NB4 (cell line): ENCODE measurements around the gene KDM4C.

Source experiments
- DNase-seq: peaks from one replicate; pipeline ENCODE4 v3.0.0; 2010; ENCODE audit warnings: low read depth
- H3K4me3 ChIP-seq: one replicate; pipeline ENCODE4 v1.5.1; 2011; ENCODE audit warnings: mild to moderate bottlenecking, low read depth, low read length, moderate library complexity
- MYC ChIP-seq: IDR thresholded peaks from 2 replicates; pipeline ENCODE4 v1.6.1; 2011; ENCODE audit warnings: low read depth, low read length
- POLR2A ChIP-seq: IDR thresholded peaks from 2 replicates; pipeline ENCODE4 v1.6.1; 2011; ENCODE audit warnings: mild to moderate bottlenecking; ENCODE audit not compliant: insufficient read length; ENCODE audit errors: extremely low read depth
- TF ChIP-seq, protein P1 (sequence below): IDR thresholded peaks from one replicate; pipeline ENCODE4 v1.5.1; 2012; ENCODE audit warnings: low read depth, low read length
- TF ChIP-seq, protein P2 (sequence below): IDR thresholded peaks from 2 replicates; pipeline ENCODE4 v1.6.1; 2011; ENCODE audit warnings: low read depth, low read length

The KDM4C gene

DNA sequence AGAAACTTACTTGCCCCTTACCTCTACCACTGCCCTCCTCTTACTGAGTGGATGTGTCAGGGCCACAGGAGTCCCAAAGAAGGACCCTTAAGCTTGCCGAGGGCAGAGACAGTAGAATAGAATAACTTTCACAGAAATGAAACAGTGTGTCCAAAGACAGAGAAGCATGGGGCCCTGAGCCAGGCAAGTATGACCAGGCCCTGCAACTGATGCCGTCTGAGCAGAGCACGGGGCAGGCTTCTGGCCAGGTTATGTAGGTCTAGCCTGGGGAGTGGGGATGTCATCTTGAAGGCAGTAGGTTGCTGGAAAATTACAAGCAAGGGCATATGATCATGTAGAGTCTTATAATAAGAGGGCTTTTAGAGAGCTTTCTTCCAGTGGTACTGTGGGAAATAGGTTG is 415.4 kb downstream of the KDM4C start:
- no peak overlapping the region for H3K4me3 ChIP-seq
- no peak for TF ChIP-seq POLR2A
- TF ChIP-seq, protein P1, sequence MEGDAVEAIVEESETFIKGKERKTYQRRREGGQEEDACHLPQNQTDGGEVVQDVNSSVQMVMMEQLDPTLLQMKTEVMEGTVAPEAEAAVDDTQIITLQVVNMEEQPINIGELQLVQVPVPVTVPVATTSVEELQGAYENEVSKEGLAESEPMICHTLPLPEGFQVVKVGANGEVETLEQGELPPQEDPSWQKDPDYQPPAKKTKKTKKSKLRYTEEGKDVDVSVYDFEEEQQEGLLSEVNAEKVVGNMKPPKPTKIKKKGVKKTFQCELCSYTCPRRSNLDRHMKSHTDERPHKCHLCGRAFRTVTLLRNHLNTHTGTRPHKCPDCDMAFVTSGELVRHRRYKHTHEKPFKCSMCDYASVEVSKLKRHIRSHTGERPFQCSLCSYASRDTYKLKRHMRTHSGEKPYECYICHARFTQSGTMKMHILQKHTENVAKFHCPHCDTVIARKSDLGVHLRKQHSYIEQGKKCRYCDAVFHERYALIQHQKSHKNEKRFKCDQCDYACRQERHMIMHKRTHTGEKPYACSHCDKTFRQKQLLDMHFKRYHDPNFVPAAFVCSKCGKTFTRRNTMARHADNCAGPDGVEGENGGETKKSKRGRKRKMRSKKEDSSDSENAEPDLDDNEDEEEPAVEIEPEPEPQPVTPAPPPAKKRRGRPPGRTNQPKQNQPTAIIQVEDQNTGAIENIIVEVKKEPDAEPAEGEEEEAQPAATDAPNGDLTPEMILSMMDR, result no peak
- TF ChIP-seq, protein P2, sequence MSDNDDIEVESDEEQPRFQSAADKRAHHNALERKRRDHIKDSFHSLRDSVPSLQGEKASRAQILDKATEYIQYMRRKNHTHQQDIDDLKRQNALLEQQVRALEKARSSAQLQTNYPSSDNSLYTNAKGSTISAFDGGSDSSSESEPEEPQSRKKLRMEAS, result no peak
- TF ChIP-seq MYC, result no peak
- no peak for DNase-seq

DNA sequence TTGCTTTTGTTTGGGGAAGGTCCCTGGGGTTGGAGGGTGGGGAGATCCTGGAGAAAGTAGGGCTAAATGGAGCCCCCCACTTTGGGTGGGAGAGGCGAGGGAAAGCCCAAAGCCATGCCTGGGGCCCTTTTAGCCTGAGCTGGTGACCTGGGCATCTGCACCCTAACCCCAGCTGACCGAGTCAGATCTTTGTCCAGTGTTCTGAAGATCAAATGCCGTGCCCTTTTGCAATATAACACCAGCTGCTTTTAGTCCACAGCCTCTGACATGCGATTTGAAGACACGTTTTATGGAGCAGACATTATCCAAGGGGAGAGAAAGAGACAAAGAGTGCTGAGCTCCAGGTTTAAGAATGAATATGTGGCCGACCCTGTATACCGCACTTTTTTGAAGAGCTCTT is 416.5 kb downstream of the KDM4C start:
- no peak for DNase-seq
- H3K4me3 ChIP-seq, result no peak overlapping the region
- TF ChIP-seq MYC (no peak), POLR2A (no peak)
- TF ChIP-seq, protein P2, result no peak
- TF ChIP-seq, protein P1, result no peak

DNA sequence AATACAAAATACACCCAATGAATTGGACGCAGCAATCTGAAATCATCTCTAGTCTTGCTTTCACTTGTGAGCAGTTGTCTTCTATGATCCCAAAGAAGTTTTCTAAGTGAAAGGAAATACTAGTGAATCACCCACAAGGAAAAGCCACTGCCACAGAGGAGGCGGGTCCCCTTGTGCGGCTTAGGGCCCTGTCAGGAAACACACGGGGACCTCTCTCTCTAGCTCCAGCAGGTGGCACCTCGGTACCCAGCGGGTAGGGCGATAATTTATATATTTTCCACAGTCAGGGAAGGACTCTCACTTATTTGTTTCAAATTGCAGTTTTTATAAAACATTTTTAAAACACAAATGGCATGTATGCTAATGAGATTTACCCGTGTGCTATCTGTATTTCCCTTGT is 417.1 kb downstream of the KDM4C start:
- no peak overlapping the region for H3K4me3 ChIP-seq
- DNase-seq, result peak; percentile 42
- TF ChIP-seq, protein P1, result peak; percentile 32
- no peak for TF ChIP-seq POLR2A
- TF ChIP-seq, protein P2, result no peak
- no peak for TF ChIP-seq MYC

- no peak for DNase-seq
- TF ChIP-seq, protein P1, result no peak
- TF ChIP-seq MYC, result no peak
- TF ChIP-seq, protein P2, result no peak
- no peak for TF ChIP-seq POLR2A
- H3K4me3 ChIP-seq, result no peak overlapping the region
These were observed 418.8 kb downstream of the KDM4C start for GRCh38 chr9:7176561-7176960.

DNA sequence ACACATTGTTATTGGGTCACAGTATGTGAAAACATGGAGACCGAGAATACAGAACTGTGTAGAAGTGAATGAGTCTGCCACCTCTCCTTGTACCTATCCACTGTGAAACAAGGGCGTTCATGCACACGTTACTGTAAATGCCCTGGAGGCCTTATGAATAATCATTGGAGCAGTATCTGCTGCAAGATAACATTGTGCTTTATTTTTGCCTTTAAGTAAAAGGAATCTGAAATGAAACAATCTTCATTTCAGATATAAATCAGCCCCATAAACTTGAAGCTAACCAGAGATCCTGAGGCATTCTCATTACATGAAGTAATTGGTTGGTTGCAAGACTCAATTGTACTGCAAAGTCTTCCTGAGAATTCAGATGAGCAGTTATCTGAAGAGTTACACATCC is 419.6 kb downstream of the KDM4C start:
- TF ChIP-seq MYC (no peak), POLR2A (no peak)
- TF ChIP-seq, protein P2, result no peak
- TF ChIP-seq, protein P1, result no peak
- no peak overlapping the region for H3K4me3 ChIP-seq
- no peak for DNase-seq

DNA sequence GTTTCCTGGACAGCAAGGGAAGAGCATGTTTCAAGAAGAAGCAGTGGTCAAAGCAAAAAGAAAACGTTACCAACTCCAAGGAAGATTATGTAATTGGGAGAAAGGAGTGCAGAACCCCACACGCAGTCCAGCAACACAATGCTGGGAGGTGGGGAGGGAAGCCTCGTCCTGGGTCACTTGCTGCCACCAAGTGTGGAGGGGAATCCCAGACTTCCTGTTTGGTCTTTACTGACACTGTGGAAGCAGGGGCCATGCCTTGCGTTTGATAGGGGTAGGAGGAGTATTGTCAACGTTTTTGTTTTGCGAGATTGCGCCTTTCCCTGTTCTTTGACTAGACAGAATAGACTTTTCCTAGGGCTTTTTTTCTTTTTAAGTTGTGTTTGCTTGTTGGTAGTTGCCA is 421.0 kb downstream of the KDM4C start:
- TF ChIP-seq POLR2A (no peak), MYC (no peak)
- TF ChIP-seq, protein P2, result no peak
- TF ChIP-seq, protein P1, result no peak
- H3K4me3 ChIP-seq, result no peak overlapping the region
- peak; percentile 49 for DNase-seq
